HG02840 (cell line): ENCODE results near the gene PTH1R.

ENCODE experiments used
- ATAC-seq: cut with Tn5 transposase; IDR thresholded peaks from one replicate; pipeline ENCODE4 v1.9.1; 2021; ENCODE audit warnings: mild to moderate bottlenecking, moderate library complexity, moderate number of reproducible peaks; ENCODE audit not compliant: unreplicated experiment, low FRiP score

PTH1R gene

GRCh38 chr3:46849045-46849631, 28.4 kb upstream of the PTH1R start:
- ATAC-seq = no peak

GRCh38 chr3:46849686-46850467, 27.6 kb upstream of the PTH1R start:
- ATAC-seq = no peak

GRCh38 chr3:46850468-46850779, 27.1 kb upstream of the PTH1R start:
- ATAC-seq = no peak

GRCh38 chr3:46851364-46852333, 25.9 kb upstream of the PTH1R start:
- no peak for ATAC-seq

- ATAC-seq = no peak
These were observed 25.2 kb upstream of the PTH1R start for GRCh38 chr3:46852334-46852720.

GRCh38 chr3:46852839-46853355, 24.6 kb upstream of the PTH1R start:
- no peak for ATAC-seq

- no peak for ATAC-seq
These were observed 23.8 kb upstream of the PTH1R start for GRCh38 chr3:46853441-46854415.

GRCh38 chr3:46854555-46854991, 22.9 kb upstream of the PTH1R start:
- no peak for ATAC-seq

GRCh38 chr3:46856576-46857471, 20.7 kb upstream of the PTH1R start:
- no peak for ATAC-seq

GRCh38 chr3:46857485-46858341, 19.8 kb upstream of the PTH1R start:
- ATAC-seq = no peak

- ATAC-seq = no peak
These were observed 19.1 kb upstream of the PTH1R start for GRCh38 chr3:46858456-46858855.

- no peak for ATAC-seq
These were observed 18.4 kb upstream of the PTH1R start for GRCh38 chr3:46859001-46859710.

- ATAC-seq = no peak
These were observed 17.3 kb upstream of the PTH1R start for GRCh38 chr3:46860017-46860809.

- ATAC-seq = no peak
These were observed 16.5 kb upstream of the PTH1R start for GRCh38 chr3:46860810-46861604.

- ATAC-seq = no peak
These were observed 15.7 kb upstream of the PTH1R start for GRCh38 chr3:46861605-46862368.
